H1 (cell line): Measurements from ENCODE around the gene PLEKHA3. TPM values are rescaled to one million over a fixed set of nuclear protein-coding genes. Genes with fewer than 3 reads are reported as not detected.

Experiments used
- ASH2L ChIP-seq: fragments of 200-600, 300-600 bp; sonication (generic); IDR thresholded peaks from one replicate; pipeline ENCODE4 v1.7.1; 2017; ENCODE audit warnings: low read length
- CHD2 ChIP-seq: IDR thresholded peaks from 2 replicates; pipeline ENCODE4 v1.6.1; 2012; ENCODE audit warnings: low read length, improper control_type of control experiment
- CTCF ChIP-seq, 3 experiments: IDR thresholded peaks; 1 replicate in 2 of 3; 2 replicates in 1 of 3; pipeline versions ENCODE4 v1.5.1 to v1.6.1; 2011; ENCODE audit warnings: low read length in 3 of 3, mild to moderate bottlenecking in 3 of 3, inconsistent platforms in 2 of 3, low read depth in 1 of 3, moderate library complexity in 1 of 3; ENCODE audit not compliant: insufficient read depth in 1 of 3; ENCODE audit errors: control extremely low read depth in 1 of 3
- EP300 ChIP-seq, 2 experiments: IDR thresholded peaks; 1 replicate in 1 of 2; 2 replicates in 1 of 2; pipeline ENCODE4 v1.6.1; 2011 to 2012; ENCODE audit warnings: low read depth in 2 of 2, low read length in 2 of 2, mild to moderate bottlenecking in 2 of 2, borderline replicate concordance in 1 of 2, inconsistent platforms in 1 of 2, moderate library complexity in 1 of 2
- EZH2 ChIP-seq: fragments of 200-600 bp; sonication (generic); IDR thresholded peaks from 2 replicates; pipeline ENCODE4 v1.7.1; 2012; ENCODE audit warnings: low read depth, mild to moderate bottlenecking, moderate library complexity, low read length, inconsistent platforms; ENCODE audit not compliant: severe bottlenecking
- SIX5 ChIP-seq: IDR thresholded peaks from 2 replicates; pipeline ENCODE4 v1.6.1; 2011; ENCODE audit warnings: mild to moderate bottlenecking, low read depth, low read length
- SUZ12 ChIP-seq: fragments of 200-600 bp; sonication (generic); IDR thresholded peaks from 2 replicates; pipeline ENCODE4 v1.6.1; 2012; ENCODE audit warnings: mild to moderate bottlenecking, inconsistent platforms, low read length, moderate library complexity, mixed read lengths
- TAF7 ChIP-seq: optimal IDR thresholded peaks from 2 replicates; pipeline ENCODE3; 2011; ENCODE audit warnings: low read depth, mild to moderate bottlenecking, inconsistent platforms, low read length, moderate library complexity, borderline replicate concordance
- polyA plus RNA-seq, 7 experiments: library from polyadenylated mRNA; depleted of rRNA in 3 of 7; stranded (reverse) in 5 of 7; unstranded in 2 of 7; fragments of >200 nt in 5 of 7; fragments of 200-250 nt in 2 of 7; gene quantifications; 1 replicate in 5 of 7; 2 replicates in 1 of 7; 4 replicates in 1 of 7; pipeline versions ENCODE4 v1.2.1 to v1.2.3, GENCODE V29; 2011 to 2013; ENCODE audit warnings: missing spikeins in 2 of 7, mixed read lengths in 2 of 7
- total RNA-seq: library from RNA; stranded (reverse); fragmentation: NEBNext Ultra II Directional; extraction: Animal tissue kit (Norgen Biotek cat#: 25700); gene quantifications from 2 replicates; pipeline ENCODE4 v1.2.1, GENCODE V29; 2021
- TF ChIP-seq, protein P1 (sequence below): fragments of 300-600 bp; sonication (generic); IDR thresholded peaks from 2 replicates; pipeline ENCODE4 v1.7.1; 2012; ENCODE audit warnings: low read length, moderate library complexity, mild to moderate bottlenecking, inconsistent platforms; ENCODE audit not compliant: insufficient replicate concordance

The PLEKHA3 gene
- total and polyA plus RNA-seq, 2 of the 8 experiments (the other 6 are each of a cell fraction or from before 2014, with no cell fraction given), result 1.9 to 20.1 TPM

DNA sequence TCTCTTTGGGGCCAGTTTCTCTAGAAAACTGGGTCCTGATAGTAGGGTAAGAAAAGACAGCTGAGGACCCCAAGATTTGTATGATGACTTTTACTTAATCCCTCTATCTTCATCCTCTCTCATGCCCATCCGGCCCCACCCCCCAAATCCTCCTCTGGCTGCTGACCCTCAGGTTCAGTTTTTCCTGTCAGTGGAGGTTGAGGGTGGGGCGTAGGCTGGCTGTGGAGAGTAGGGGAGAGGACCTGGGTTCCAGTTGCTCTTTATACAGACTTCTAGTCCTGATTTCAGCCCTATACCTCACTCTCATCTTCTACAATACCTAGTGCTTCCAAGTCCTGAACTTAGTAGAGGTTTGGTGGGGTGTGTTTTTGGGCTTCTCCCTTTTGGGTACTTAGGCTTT lies 28.4 kb downstream of the PLEKHA3 start (continued):
- TF ChIP-seq, protein P1, sequence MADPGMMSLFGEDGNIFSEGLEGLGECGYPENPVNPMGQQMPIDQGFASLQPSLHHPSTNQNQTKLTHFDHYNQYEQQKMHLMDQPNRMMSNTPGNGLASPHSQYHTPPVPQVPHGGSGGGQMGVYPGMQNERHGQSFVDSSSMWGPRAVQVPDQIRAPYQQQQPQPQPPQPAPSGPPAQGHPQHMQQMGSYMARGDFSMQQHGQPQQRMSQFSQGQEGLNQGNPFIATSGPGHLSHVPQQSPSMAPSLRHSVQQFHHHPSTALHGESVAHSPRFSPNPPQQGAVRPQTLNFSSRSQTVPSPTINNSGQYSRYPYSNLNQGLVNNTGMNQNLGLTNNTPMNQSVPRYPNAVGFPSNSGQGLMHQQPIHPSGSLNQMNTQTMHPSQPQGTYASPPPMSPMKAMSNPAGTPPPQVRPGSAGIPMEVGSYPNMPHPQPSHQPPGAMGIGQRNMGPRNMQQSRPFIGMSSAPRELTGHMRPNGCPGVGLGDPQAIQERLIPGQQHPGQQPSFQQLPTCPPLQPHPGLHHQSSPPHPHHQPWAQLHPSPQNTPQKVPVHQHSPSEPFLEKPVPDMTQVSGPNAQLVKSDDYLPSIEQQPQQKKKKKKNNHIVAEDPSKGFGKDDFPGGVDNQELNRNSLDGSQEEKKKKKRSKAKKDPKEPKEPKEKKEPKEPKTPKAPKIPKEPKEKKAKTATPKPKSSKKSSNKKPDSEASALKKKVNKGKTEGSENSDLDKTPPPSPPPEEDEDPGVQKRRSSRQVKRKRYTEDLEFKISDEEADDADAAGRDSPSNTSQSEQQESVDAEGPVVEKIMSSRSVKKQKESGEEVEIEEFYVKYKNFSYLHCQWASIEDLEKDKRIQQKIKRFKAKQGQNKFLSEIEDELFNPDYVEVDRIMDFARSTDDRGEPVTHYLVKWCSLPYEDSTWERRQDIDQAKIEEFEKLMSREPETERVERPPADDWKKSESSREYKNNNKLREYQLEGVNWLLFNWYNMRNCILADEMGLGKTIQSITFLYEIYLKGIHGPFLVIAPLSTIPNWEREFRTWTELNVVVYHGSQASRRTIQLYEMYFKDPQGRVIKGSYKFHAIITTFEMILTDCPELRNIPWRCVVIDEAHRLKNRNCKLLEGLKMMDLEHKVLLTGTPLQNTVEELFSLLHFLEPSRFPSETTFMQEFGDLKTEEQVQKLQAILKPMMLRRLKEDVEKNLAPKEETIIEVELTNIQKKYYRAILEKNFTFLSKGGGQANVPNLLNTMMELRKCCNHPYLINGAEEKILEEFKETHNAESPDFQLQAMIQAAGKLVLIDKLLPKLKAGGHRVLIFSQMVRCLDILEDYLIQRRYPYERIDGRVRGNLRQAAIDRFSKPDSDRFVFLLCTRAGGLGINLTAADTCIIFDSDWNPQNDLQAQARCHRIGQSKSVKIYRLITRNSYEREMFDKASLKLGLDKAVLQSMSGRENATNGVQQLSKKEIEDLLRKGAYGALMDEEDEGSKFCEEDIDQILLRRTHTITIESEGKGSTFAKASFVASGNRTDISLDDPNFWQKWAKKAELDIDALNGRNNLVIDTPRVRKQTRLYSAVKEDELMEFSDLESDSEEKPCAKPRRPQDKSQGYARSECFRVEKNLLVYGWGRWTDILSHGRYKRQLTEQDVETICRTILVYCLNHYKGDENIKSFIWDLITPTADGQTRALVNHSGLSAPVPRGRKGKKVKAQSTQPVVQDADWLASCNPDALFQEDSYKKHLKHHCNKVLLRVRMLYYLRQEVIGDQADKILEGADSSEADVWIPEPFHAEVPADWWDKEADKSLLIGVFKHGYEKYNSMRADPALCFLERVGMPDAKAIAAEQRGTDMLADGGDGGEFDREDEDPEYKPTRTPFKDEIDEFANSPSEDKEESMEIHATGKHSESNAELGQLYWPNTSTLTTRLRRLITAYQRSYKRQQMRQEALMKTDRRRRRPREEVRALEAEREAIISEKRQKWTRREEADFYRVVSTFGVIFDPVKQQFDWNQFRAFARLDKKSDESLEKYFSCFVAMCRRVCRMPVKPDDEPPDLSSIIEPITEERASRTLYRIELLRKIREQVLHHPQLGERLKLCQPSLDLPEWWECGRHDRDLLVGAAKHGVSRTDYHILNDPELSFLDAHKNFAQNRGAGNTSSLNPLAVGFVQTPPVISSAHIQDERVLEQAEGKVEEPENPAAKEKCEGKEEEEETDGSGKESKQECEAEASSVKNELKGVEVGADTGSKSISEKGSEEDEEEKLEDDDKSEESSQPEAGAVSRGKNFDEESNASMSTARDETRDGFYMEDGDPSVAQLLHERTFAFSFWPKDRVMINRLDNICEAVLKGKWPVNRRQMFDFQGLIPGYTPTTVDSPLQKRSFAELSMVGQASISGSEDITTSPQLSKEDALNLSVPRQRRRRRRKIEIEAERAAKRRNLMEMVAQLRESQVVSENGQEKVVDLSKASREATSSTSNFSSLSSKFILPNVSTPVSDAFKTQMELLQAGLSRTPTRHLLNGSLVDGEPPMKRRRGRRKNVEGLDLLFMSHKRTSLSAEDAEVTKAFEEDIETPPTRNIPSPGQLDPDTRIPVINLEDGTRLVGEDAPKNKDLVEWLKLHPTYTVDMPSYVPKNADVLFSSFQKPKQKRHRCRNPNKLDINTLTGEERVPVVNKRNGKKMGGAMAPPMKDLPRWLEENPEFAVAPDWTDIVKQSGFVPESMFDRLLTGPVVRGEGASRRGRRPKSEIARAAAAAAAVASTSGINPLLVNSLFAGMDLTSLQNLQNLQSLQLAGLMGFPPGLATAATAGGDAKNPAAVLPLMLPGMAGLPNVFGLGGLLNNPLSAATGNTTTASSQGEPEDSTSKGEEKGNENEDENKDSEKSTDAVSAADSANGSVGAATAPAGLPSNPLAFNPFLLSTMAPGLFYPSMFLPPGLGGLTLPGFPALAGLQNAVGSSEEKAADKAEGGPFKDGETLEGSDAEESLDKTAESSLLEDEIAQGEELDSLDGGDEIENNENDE, result no peak
- TF ChIP-seq TAF7, result no peak
- no peak for TF ChIP-seq ASH2L
- TF ChIP-seq CHD2, result no peak
- no peak for TF ChIP-seq EZH2
- TF ChIP-seq EP300 (IDR thresholded peaks at IDR 0.05; ENCODE audit: borderline replicate concordance in 1 of 2, low read depth in 2 of 2, low read length in 2 of 2), result no peak
- TF ChIP-seq SUZ12, result no peak
- TF ChIP-seq CTCF (IDR thresholded peaks at IDR 0.05; ENCODE audit: control extremely low read depth in 1 of 3, insufficient read depth in 1 of 3, low read depth in 1 of 3, low read length in 3 of 3), result no peak
- TF ChIP-seq SIX5, result no peak
